WTC11 (cell line): ENCODE data around the gene ASIC2.

ENCODE experiments used
- CREM ChIP-seq: sonication (generic); formaldehyde crosslinking; IDR thresholded peaks from 2 replicates; pipeline ENCODE4 v1.8.1; 2022; ENCODE audit warnings: mild to moderate bottlenecking, missing genetic modification reagents, moderate library complexity
- CTCF ChIP-seq: fragments of 200-600 bp; IDR thresholded peaks from 2 replicates; pipeline ENCODE4 v1.8.0; 2022; ENCODE audit warnings: antibody characterized with exemption
- ESRRA ChIP-seq: sonication (generic); formaldehyde crosslinking; IDR thresholded peaks from 2 replicates; pipeline ENCODE4 v1.8.1; 2022; ENCODE audit warnings: mild to moderate bottlenecking, missing genetic modification reagents, borderline replicate concordance
- FOXP1 ChIP-seq: sonication (generic); formaldehyde crosslinking; IDR thresholded peaks from 2 replicates; pipeline ENCODE4 v1.8.0; 2022; ENCODE audit warnings: missing genetic modification reagents, mild to moderate bottlenecking, moderate library complexity, borderline replicate concordance
- IRF2 ChIP-seq: sonication (generic); formaldehyde crosslinking; IDR thresholded peaks from 2 replicates; pipeline ENCODE4 v1.8.0; 2022; ENCODE audit warnings: low read depth, missing genetic modification reagents, borderline replicate concordance
- MAX ChIP-seq: sonication (generic); formaldehyde crosslinking; IDR thresholded peaks from 2 replicates; pipeline ENCODE4 v1.8.0; 2022; ENCODE audit warnings: mild to moderate bottlenecking, missing genetic modification reagents
- MLX ChIP-seq: sonication (generic); formaldehyde crosslinking; IDR thresholded peaks from 2 replicates; pipeline ENCODE4 v1.8.1; 2023; ENCODE audit warnings: mild to moderate bottlenecking, missing genetic modification reagents, moderate library complexity
- SMAD4 ChIP-seq: sonication (generic); formaldehyde crosslinking; IDR thresholded peaks from 2 replicates; pipeline ENCODE4 v1.8.0; 2022; ENCODE audit warnings: mild to moderate bottlenecking, missing genetic modification reagents
- TEAD4 ChIP-seq: sonication (generic); formaldehyde crosslinking; IDR thresholded peaks from 2 replicates; pipeline ENCODE4 v1.8.0; 2022; ENCODE audit warnings: mild to moderate bottlenecking, missing genetic modification reagents
- ZNF138 ChIP-seq: sonication (generic); formaldehyde crosslinking; conservative IDR thresholded peaks from 2 replicates; pipeline ENCODE4 v1.8.1; 2022; ENCODE audit warnings: mild to moderate bottlenecking, moderate library complexity, missing genetic modification reagents
- ZNF416 ChIP-seq: fragments of 250-450 bp; sonication (Bioruptor Pico); IDR thresholded peaks from 2 replicates; pipeline ENCODE4 v1.9.0; 2021; ENCODE audit warnings: mild to moderate bottlenecking, inconsistent platforms
- TF ChIP-seq, protein P1 (sequence below): fragments of 250-450 bp; sonication (Bioruptor Pico); IDR thresholded peaks from 2 replicates; pipeline ENCODE4 v2.1.2; 2022; ENCODE audit warnings: mild to moderate bottlenecking, moderate library complexity
- TF ChIP-seq, protein P2 (sequence below): sonication (generic); formaldehyde crosslinking; IDR thresholded peaks from 2 replicates; pipeline ENCODE4 v1.8.0; 2023; ENCODE audit warnings: missing genetic modification reagents, mild to moderate bottlenecking, borderline replicate concordance

- TF ChIP-seq CTCF (no peak), ESRRA (CRISPR knock-in tag) (no peak), SMAD4 (CRISPR knock-in tag) (no peak), ZNF416 (no peak), TEAD4 (CRISPR knock-in tag) (no peak), CREM (CRISPR knock-in tag) (no peak), ZNF138 (CRISPR knock-in tag) (no peak), MAX (CRISPR knock-in tag) (no peak), FOXP1 (CRISPR knock-in tag) (no peak), MLX (no peak), IRF2 (CRISPR knock-in tag) (no peak)
- TF ChIP-seq, protein P1, sequence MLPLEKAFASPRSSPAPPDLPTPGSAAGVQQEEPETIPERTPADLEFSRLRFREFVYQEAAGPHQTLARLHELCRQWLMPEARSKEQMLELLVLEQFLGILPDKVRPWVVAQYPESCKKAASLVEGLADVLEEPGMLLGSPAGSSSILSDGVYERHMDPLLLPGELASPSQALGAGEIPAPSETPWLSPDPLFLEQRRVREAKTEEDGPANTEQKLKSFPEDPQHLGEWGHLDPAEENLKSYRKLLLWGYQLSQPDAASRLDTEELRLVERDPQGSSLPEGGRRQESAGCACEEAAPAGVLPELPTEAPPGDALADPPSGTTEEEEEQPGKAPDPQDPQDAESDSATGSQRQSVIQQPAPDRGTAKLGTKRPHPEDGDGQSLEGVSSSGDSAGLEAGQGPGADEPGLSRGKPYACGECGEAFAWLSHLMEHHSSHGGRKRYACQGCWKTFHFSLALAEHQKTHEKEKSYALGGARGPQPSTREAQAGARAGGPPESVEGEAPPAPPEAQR: no peak
- TF ChIP-seq, protein P2, sequence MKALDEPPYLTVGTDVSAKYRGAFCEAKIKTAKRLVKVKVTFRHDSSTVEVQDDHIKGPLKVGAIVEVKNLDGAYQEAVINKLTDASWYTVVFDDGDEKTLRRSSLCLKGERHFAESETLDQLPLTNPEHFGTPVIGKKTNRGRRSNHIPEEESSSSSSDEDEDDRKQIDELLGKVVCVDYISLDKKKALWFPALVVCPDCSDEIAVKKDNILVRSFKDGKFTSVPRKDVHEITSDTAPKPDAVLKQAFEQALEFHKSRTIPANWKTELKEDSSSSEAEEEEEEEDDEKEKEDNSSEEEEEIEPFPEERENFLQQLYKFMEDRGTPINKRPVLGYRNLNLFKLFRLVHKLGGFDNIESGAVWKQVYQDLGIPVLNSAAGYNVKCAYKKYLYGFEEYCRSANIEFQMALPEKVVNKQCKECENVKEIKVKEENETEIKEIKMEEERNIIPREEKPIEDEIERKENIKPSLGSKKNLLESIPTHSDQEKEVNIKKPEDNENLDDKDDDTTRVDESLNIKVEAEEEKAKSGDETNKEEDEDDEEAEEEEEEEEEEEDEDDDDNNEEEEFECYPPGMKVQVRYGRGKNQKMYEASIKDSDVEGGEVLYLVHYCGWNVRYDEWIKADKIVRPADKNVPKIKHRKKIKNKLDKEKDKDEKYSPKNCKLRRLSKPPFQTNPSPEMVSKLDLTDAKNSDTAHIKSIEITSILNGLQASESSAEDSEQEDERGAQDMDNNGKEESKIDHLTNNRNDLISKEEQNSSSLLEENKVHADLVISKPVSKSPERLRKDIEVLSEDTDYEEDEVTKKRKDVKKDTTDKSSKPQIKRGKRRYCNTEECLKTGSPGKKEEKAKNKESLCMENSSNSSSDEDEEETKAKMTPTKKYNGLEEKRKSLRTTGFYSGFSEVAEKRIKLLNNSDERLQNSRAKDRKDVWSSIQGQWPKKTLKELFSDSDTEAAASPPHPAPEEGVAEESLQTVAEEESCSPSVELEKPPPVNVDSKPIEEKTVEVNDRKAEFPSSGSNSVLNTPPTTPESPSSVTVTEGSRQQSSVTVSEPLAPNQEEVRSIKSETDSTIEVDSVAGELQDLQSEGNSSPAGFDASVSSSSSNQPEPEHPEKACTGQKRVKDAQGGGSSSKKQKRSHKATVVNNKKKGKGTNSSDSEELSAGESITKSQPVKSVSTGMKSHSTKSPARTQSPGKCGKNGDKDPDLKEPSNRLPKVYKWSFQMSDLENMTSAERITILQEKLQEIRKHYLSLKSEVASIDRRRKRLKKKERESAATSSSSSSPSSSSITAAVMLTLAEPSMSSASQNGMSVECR (CRISPR knock-in tag): no peak
These were observed 128.8 kb downstream of the ASIC2 start for GRCh38 chr17:33164169-33164881.
